ENCODE measurements around the gene PDCL2. TPM values are rescaled to one million over a fixed set of nuclear protein-coding genes. Genes with fewer than 3 reads are reported as not detected.
"Not testable (repeated sequence)": the region's sequence is repeated elsewhere in the genome, so short reads cannot be mapped to it uniquely, and the experiment has no call there.

The PDCL2 gene
- not detected for polyA plus RNA-seq

- WGBS, 3 donors: 90 to 94% (median 93%) methylated on average over 24 of the region's 24 CpGs
Observed at GRCh38 chr4:55592014-55592413, at the start of gene PDCL2. Gene PDCL2 (minus strand): TSS chr4:55592245. CDS start chr4:55592109, 136 bp downstream.

GRCh38 chr4:55637272-55637820, 45.3 kb upstream of the PDCL2 start:
- 14 to 29% (median 23%) methylated on average over 12 of the region's 12 CpGs for WGBS, 3 donors
- H3K27ac ChIP-seq (ENCODE audit: low read depth, low read length): no peak overlapping the region

More at GRCh38 chr4:55592014-55592413, at the start of gene PDCL2:
- H3K27ac ChIP-seq (ENCODE audit: low read depth, low read length): no peak within 1 kb of the TSS

- no peak overlapping the region for H3K27ac ChIP-seq (ENCODE audit: low read depth, low read length)
- WGBS, 3 donors: 11 to 12% (median 11%) methylated on average over 7 of the region's 7 CpGs
Observed at GRCh38 chr4:55636656-55636999, 44.6 kb upstream of the PDCL2 start.

GRCh38 chr4:55635741-55636655, 44.0 kb upstream of the PDCL2 start, which contains the start of gene NMU:
Gene NMU (minus strand): TSS chr4:55636298. CDS start chr4:55636192, 106 bp downstream.
- 1% methylated on average over 71 to 80 of the region's 80 CpGs for WGBS, 3 donors
- no peak within 1 kb of the TSS for H3K27ac ChIP-seq (ENCODE audit: low read depth, low read length)

- no peak overlapping the region for H3K27ac ChIP-seq (ENCODE audit: low read depth, low read length)
- 3 to 7% (median 5%) methylated on average over 11 of the region's 11 CpGs for WGBS, 3 donors
Observed at GRCh38 chr4:55635282-55635681, 43.2 kb upstream of the PDCL2 start.

GRCh38 chr4:55634417-55635128, 42.5 kb upstream of the PDCL2 start:
- H3K27ac ChIP-seq (ENCODE audit: low read depth, low read length): no peak overlapping the region
- 20 to 35% (median 33%) methylated on average over 3 of the region's 3 CpGs for WGBS, 3 donors

- H3K27ac ChIP-seq (ENCODE audit: low read depth, low read length): no peak overlapping the region
- WGBS, 3 donors: 55 to 77% (median 72%) methylated on average over 6 of the region's 6 CpGs
Observed at GRCh38 chr4:55633903-55634302, 41.9 kb upstream of the PDCL2 start.

- no peak overlapping the region for H3K27ac ChIP-seq (ENCODE audit: low read depth, low read length)
- WGBS, 3 donors: 36 to 68% (median 66%) methylated on average over 2 of the region's 2 CpGs
Observed at GRCh38 chr4:55625835-55626234, 33.8 kb upstream of the PDCL2 start.

- WGBS, 3 donors: 54 to 76% (median 55%) methylated on average over 1 of the region's 1 CpG
- H3K27ac ChIP-seq (ENCODE audit: low read depth, low read length): not testable (repeated sequence)
Observed at GRCh38 chr4:55624063-55624462, 32.0 kb upstream of the PDCL2 start.

- H3K27ac ChIP-seq (ENCODE audit: low read depth, low read length): no peak overlapping the region
Observed at GRCh38 chr4:55618546-55619143, 26.6 kb upstream of the PDCL2 start.

GRCh38 chr4:55617587-55618197, 25.6 kb upstream of the PDCL2 start:
- H3K27ac ChIP-seq (ENCODE audit: low read depth, low read length): no peak overlapping the region
- WGBS, 3 donors: 80 to 89% (median 83%) methylated on average over 1 of the region's 1 CpG

More at GRCh38 chr4:55618546-55619143, 26.6 kb upstream of the PDCL2 start:
- WGBS, 3 donors: 70 to 94% (median 87%) methylated on average over 1 of the region's 1 CpG

- no peak overlapping the region for H3K27ac ChIP-seq (ENCODE audit: low read depth, low read length)
- WGBS, 3 donors: 76 to 94% (median 92%) methylated on average over 3 of the region's 3 CpGs
Observed at GRCh38 chr4:55615008-55615407, 23.0 kb upstream of the PDCL2 start.

GRCh38 chr4:55613621-55614020, 21.6 kb upstream of the PDCL2 start:
- H3K27ac ChIP-seq (ENCODE audit: low read depth, low read length): no peak overlapping the region
- WGBS, 3 donors: 73 to 92% (median 76%) methylated on average over 3 of the region's 3 CpGs

GRCh38 chr4:55612341-55612740, 20.3 kb upstream of the PDCL2 start:
- WGBS, 3 donors: 81 to 87% (median 84%) methylated on average over 3 of the region's 3 CpGs
- no peak overlapping the region for H3K27ac ChIP-seq (ENCODE audit: low read depth, low read length)

- H3K27ac ChIP-seq (ENCODE audit: low read depth, low read length): no peak overlapping the region
- WGBS, 3 donors: 88 to 93% (median 92%) methylated on average over 3 of the region's 3 CpGs
Observed at GRCh38 chr4:55611358-55612059, 19.5 kb upstream of the PDCL2 start.

GRCh38 chr4:55610381-55610780, 18.3 kb upstream of the PDCL2 start:
- WGBS, 3 donors: 91 to 100% (median 97%) methylated on average over 2 of the region's 2 CpGs
- H3K27ac ChIP-seq (ENCODE audit: low read depth, low read length): no peak overlapping the region

- whole genome bisulfite sequencing, 3 donors: 58 to 70% (median 61%) methylated on average over 6 of the region's 6 CpGs
- H3K27ac ChIP-seq (ENCODE audit: low read depth, low read length): no peak overlapping the region
Observed at GRCh38 chr4:55609393-55609866, 17.4 kb upstream of the PDCL2 start.

- no peak overlapping the region for H3K27ac ChIP-seq (ENCODE audit: low read depth, low read length)
- WGBS, 3 donors: 71 to 86% (median 83%) methylated on average over 1 of the region's 1 CpG
Observed at GRCh38 chr4:55608591-55608990, 16.5 kb upstream of the PDCL2 start.
